ENCODE data around the gene SPEM3.

The SPEM3 gene

DNA sequence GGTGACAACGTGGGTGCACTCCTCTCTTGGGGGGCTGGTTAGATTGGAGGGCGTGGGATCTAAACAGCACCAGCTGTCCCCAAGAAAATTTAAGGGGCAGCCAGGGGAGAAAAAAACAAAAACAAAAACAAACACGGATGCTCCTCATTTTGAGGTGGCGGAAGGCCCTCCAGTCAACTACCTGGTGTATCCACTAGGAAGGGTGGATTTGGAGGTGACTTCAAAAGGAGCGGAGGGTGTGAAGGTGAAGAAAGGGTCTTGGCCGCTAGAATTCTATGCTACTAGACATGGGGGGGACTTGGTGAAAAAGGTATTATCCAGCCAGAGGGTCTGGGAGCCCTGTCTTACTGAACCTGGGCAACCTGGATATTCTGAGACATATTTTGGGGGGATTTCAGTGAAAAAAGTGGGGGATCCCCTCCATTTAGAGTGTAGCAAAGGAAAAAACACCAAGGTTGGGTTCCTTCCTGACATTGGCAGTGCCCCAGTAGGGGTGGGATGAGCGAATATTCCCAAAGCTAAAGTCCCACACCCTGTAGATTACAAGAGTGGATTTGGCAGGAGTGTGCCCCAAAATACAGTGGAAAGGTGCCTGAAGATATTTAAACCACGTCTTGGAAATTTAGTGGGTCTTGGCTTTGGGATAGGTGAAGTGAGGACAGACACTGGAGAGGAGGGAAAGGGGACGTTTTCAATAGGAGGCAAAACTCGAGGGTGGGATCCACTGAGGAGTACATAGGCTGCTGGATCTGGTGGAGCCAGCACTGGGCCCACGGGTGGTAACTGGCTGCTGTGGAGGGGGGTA is 10.2 kb downstream of the SPEM3 start:
- Histone ChIP-seq H3K27ac (ENCODE audit: low read length) (no peak overlapping the region), H3K36me3 (ENCODE audit: control insufficient read depth in 1 of 2, insufficient read depth in 2 of 2, low read length in 2 of 2) (no peaks in the 10 kb centered on the region), H3K4me1 (ENCODE audit: control insufficient read depth in 1 of 2, insufficient read depth in 2 of 2, low read length in 2 of 2) (peaks cover 8 to 51% of the 10 kb centered on the region in 2 donors), H3K27me3 (ENCODE audit: low read depth, low read length) (peaks cover 38% of the 10 kb centered on the region), H3K4me3 (ENCODE audit: low read depth in 1 of 2, low read length in 2 of 2) (peak overlapping the region in 1 of 2 donors; percentile 30), H3K9me3 (ENCODE audit: control insufficient read depth in 1 of 2, low read length in 2 of 2) (no peaks in the 10 kb centered on the region)

DNA sequence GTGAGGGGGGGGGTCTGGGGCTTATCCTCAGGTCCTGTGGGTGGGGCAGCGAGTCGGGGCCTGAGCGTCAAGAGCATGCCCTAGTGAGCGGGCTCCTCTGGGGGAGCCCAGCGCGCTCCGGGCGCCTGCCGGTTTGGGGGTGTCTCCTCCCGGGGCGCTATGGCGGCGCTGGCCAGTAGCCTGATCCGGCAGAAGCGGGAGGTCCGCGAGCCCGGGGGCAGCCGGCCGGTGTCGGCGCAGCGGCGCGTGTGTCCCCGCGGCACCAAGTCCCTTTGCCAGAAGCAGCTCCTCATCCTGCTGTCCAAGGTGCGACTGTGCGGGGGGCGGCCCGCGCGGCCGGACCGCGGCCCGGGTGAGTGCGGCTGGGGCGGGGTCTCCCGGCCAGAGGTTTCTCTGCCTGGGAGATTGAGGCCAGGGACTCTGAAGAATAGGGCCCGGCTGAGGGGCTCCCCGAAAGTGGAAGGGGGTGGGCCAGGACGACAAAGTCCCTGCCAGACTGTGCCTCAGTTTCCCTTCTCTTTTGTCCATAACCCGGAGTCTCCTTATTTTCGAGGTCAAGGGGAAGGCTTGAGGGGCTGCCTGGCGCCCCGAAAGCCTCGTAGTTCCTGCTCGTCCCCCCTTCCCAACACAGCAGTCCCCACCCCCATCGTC is 10.9 kb downstream of the SPEM3 start, which contains the start of gene FGF11:
Gene FGF11, plus strand, starts transcription at position 51 of the 651 bp plus-strand sequence. Its CDS starts 109 bp downstream, at position 160.
- H3K4me1 ChIP-seq (ENCODE audit: control insufficient read depth in 1 of 2, insufficient read depth in 2 of 2, low read length in 2 of 2), result peaks cover 8 to 51% of the 10 kb centered on the region in 2 donors
- no peaks in the 10 kb centered on the region for H3K9me3 ChIP-seq (ENCODE audit: control insufficient read depth in 1 of 2, low read length in 2 of 2)
- H3K27me3 ChIP-seq (ENCODE audit: low read depth, low read length), result peaks cover 43% of the 10 kb centered on the region
- no peak within 1 kb of the TSS for H3K27ac ChIP-seq (ENCODE audit: low read length)
- peak within 1 kb of the TSS; percentile 30 to 61 for H3K4me3 ChIP-seq (ENCODE audit: low read depth in 1 of 2, low read length in 2 of 2)
- no peaks in the 10 kb centered on the region for H3K36me3 ChIP-seq (ENCODE audit: control insufficient read depth in 1 of 2, insufficient read depth in 2 of 2, low read length in 2 of 2)

DNA sequence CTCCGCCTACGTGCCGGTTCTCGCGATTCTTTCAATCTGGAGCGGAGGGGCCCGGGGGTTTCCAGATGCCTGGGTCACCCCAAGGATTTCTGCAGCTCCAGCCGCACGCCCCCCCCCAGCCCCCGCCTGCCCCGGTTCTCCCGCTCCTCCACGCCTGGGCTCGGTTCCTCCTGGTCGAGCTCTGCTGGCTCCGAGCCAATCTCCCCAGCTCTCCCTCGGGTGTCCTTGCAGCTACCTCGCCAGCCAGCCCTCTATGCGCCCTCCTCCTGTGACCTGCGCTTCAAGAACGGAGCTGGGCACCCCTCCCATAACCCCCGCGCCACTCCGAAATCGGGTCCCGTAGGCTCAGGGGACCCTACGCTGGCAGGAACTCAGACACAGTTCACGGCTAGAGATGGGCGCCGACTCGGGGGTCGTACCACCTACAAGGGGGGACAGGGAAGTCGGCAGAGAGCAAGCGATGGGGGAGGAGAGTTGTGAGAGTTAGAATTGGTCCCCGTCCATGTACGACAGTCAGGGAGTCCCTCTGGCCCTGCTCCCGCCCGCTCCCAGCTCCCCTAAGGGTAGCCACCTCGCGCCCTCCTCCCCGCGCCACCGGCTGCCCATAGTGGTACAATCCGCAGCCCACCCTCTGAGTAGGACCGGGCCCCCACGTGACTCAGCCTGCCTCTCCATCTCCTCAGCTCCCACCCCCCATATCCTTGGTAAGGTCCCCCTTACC is 11.6 kb downstream of the SPEM3 start:
- Histone ChIP-seq H3K36me3 (ENCODE audit: control insufficient read depth in 1 of 2, insufficient read depth in 2 of 2, low read length in 2 of 2) (no peaks in the 10 kb centered on the region), H3K27ac (ENCODE audit: low read length) (no peak overlapping the region), H3K4me3 (ENCODE audit: low read depth in 1 of 2, low read length in 2 of 2) (peak overlapping the region in 1 of 2 donors; percentile 38), H3K9me3 (ENCODE audit: control insufficient read depth in 1 of 2, low read length in 2 of 2) (no peaks in the 10 kb centered on the region), H3K27me3 (ENCODE audit: low read depth, low read length) (peaks cover 42% of the 10 kb centered on the region), H3K4me1 (ENCODE audit: control insufficient read depth in 1 of 2, insufficient read depth in 2 of 2, low read length in 2 of 2) (peaks cover 8 to 50% of the 10 kb centered on the region in 2 donors)

DNA sequence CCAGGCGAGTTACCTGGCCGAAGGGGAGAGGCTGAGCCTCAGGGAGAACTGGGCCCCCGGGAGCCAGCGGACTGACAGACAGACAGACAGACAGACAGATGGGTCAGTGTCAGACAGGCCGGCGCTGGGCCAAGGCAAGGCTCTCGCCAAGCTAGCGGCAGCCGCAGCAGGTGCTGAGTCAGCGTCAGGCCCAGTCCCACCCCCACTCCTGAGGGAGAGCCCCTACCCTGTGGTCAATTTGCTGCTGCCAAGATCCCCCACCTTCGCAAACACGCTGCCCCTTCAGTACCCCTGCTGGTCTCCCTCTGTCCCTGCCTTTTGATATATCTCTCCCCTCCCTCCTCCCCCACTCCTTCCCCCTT is 12.2 kb downstream of the SPEM3 start:
- no peaks in the 10 kb centered on the region for H3K9me3 ChIP-seq (ENCODE audit: control insufficient read depth in 1 of 2, low read length in 2 of 2)
- peaks cover 4 to 52% of the 10 kb centered on the region in 2 donors for H3K4me1 ChIP-seq (ENCODE audit: control insufficient read depth in 1 of 2, insufficient read depth in 2 of 2, low read length in 2 of 2)
- H3K4me3 ChIP-seq (ENCODE audit: low read depth in 1 of 2, low read length in 2 of 2), result no peak overlapping the region
- H3K27me3 ChIP-seq (ENCODE audit: low read depth, low read length), result peaks cover 41% of the 10 kb centered on the region
- H3K27ac ChIP-seq (ENCODE audit: low read length), result no peak overlapping the region
- H3K36me3 ChIP-seq (ENCODE audit: control insufficient read depth in 1 of 2, insufficient read depth in 2 of 2, low read length in 2 of 2), result no peaks in the 10 kb centered on the region

DNA sequence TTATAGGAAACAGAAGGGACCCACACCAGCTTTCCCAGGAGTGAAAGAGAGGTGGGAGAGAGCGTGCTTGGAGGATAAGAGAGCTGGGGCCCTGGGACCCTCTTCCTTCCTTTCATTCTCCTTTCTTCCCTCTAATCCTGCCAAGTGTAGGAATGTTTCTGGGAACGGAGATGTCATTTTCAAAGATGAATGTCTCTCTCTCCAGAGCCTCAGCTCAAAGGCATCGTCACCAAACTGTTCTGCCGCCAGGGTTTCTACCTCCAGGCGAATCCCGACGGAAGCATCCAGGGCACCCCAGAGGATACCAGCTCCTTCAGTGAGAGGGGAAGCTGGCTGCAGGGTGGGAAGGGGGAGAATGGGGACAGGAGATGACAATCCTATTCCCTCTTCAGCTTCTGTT is 12.6 kb downstream of the SPEM3 start:
- Histone ChIP-seq H3K27me3 (ENCODE audit: low read depth, low read length) (peaks cover 45% of the 10 kb centered on the region), H3K4me3 (ENCODE audit: low read depth in 1 of 2, low read length in 2 of 2) (no peak overlapping the region), H3K9me3 (ENCODE audit: control insufficient read depth in 1 of 2, low read length in 2 of 2) (no peaks in the 10 kb centered on the region), H3K36me3 (ENCODE audit: control insufficient read depth in 1 of 2, insufficient read depth in 2 of 2, low read length in 2 of 2) (no peaks in the 10 kb centered on the region), H3K27ac (ENCODE audit: low read length) (no peak overlapping the region), H3K4me1 (ENCODE audit: control insufficient read depth in 1 of 2, insufficient read depth in 2 of 2, low read length in 2 of 2) (peaks cover 4 to 50% of the 10 kb centered on the region in 2 donors)

DNA sequence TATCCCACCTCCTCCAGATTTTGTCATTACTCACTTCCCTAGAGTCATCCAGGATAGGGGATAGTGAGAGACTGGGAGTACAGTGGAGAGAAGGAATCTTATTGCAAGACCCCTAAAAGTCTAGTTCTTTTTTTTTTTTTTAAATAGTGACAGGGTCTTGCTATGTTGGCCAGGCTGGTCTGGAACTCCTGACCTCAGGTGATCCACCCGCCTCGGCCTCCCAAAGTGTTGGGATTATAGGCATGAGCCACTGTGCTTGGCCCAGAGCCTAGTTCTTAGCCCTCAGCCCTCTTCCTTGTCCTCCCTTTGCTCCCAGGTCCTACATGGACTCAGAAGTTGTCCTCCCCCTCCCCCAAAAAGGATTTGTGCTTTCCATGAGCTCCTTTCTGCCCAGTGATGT is 13.5 kb downstream of the SPEM3 start:
- Histone ChIP-seq H3K4me3 (ENCODE audit: low read depth in 1 of 2, low read length in 2 of 2) (no peak overlapping the region), H3K27me3 (ENCODE audit: low read depth, low read length) (peaks cover 53% of the 10 kb centered on the region), H3K9me3 (ENCODE audit: control insufficient read depth in 1 of 2, low read length in 2 of 2) (no peaks in the 10 kb centered on the region), H3K4me1 (ENCODE audit: control insufficient read depth in 1 of 2, insufficient read depth in 2 of 2, low read length in 2 of 2) (peaks cover 4 to 46% of the 10 kb centered on the region in 2 donors), H3K27ac (ENCODE audit: low read length) (no peak overlapping the region), H3K36me3 (ENCODE audit: control insufficient read depth in 1 of 2, insufficient read depth in 2 of 2, low read length in 2 of 2) (no peaks in the 10 kb centered on the region)

DNA sequence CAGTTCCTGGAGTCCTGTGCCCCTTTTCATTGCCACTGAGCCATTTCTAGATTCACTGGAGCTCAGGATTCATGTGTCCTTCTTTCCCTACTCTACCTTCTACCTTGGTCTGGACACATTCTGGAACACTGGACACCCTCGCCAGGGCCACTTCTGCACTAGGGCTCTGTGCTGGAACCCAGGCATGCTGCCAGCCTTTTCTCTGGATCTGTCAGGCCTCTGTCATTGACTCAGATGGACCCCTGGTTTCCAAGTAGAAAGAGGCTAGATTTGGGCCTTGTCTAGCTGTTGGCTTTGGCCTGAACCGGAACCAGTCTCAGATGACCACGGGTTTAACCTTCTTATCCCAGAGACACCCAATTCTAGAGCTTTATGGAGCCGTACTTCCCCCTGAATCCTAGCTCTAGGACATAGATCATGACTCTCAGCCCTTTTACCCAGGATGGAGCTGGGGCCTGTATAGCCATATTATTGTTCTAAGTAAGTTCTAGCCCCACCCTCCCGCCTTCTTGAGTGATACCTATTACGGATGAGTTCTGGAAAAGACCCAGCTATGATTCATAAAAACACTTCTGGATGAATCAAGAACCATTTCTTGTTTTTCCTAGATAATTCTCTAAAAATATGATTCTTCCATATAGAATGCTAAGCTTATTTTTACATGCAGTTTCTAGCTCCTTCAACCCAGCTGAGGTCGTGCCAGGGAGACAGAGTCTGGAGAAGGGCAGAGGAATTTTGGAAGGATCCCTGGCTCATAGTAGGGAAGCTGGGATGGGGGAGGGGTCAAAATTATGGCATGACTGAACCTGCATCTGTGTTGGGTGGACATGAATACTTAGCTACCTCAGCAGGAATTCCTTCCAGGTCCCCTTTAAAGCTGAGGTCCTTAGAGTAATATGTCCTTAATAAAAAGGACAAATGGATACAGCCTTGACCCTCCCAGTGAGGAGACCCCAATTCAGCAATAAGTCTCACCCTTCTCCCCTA is 15.1 kb downstream of the SPEM3 start:
- no peak overlapping the region for H3K4me3 ChIP-seq (ENCODE audit: low read depth in 1 of 2, low read length in 2 of 2)
- H3K4me1 ChIP-seq (ENCODE audit: control insufficient read depth in 1 of 2, insufficient read depth in 2 of 2, low read length in 2 of 2), result peaks cover 0 to 32% of the 10 kb centered on the region in 2 donors
- no peaks in the 10 kb centered on the region for H3K9me3 ChIP-seq (ENCODE audit: control insufficient read depth in 1 of 2, low read length in 2 of 2)
- no peaks in the 10 kb centered on the region for H3K36me3 ChIP-seq (ENCODE audit: control insufficient read depth in 1 of 2, insufficient read depth in 2 of 2, low read length in 2 of 2)
- peaks cover 53% of the 10 kb centered on the region for H3K27me3 ChIP-seq (ENCODE audit: low read depth, low read length)
- no peak overlapping the region for H3K27ac ChIP-seq (ENCODE audit: low read length)

DNA sequence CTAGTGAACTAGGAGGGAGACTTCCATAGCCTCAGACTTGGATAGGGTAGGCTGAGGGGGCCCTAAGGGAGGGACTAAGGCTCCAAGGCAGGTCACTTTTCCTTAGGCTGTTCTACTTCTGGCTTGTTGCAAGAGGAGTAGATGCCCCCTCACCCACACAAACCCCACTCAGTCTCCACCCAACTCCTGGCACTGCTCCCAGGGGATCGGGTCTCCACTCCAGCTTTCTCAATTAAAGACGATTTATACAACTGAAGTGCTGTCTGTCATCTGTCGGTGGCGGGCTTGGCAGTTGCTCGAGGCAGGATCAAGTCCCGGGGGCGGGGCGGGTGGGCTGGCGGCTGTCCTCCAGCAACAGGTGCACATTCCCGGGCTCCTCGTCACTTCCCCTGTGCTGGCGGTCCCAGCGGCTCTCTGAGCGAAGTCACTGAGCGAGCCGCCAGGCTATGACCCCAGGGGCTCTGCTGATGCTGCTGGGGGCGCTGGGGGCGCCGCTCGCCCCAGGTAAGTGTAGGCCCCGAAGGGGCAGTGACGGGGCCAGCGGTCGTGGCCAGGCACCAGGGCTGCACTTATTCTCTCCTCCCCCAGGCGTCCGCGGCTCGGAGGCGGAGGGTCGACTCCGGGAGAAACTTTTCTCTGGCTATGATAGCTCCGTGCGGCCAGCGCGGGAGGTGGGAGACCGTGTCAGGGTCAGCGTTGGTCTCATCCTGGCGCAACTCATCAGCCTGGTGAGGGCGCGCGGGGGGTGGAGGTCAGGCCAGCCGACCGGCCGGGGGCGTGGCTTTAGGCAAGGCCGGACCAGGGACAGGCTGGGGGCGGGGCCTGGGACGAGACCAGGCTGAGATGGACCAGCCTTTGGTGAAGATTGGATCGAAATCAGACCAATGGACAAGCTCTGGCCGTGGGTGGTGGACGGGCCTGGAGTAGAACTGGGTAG is 16.3 kb downstream of the SPEM3 start, which contains the start of gene CHRNB1:
Gene CHRNB1, plus strand, starts transcription at position 380 of the 937 bp plus-strand sequence. Its CDS starts 67 bp downstream, at position 447.
- no peaks in the 10 kb centered on the region for H3K9me3 ChIP-seq (ENCODE audit: control insufficient read depth in 1 of 2, low read length in 2 of 2)
- H3K27me3 ChIP-seq (ENCODE audit: low read depth, low read length), result peaks cover 41% of the 10 kb centered on the region
- H3K36me3 ChIP-seq (ENCODE audit: control insufficient read depth in 1 of 2, insufficient read depth in 2 of 2, low read length in 2 of 2), result no peaks in the 10 kb centered on the region
- H3K4me1 ChIP-seq (ENCODE audit: control insufficient read depth in 1 of 2, insufficient read depth in 2 of 2, low read length in 2 of 2), result peaks cover 0 to 26% of the 10 kb centered on the region in 2 donors
- peak within 1 kb of the TSS; percentile 26 to 55 for H3K4me3 ChIP-seq (ENCODE audit: low read depth in 1 of 2, low read length in 2 of 2)
- H3K27ac ChIP-seq (ENCODE audit: low read length), result no peak within 1 kb of the TSS

DNA sequence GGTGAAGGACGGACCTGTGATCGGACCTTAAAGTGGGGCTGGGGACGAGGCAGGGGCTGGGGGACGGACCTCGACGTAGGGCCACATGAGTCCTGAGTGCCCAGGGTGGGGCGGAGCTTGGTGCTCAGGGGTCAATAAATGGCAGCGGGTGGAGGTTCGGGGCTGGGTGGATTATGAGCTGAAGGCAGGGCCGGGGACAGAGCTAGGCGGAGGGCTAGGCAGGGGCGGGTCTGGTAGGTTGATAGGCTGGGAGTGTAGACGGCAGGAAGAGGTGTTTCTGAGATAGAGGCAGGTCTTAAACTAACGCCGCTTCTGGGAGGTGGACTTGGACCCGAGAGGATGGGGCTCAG is 16.9 kb downstream of the SPEM3 start:
- no peaks in the 10 kb centered on the region for H3K36me3 ChIP-seq (ENCODE audit: control insufficient read depth in 1 of 2, insufficient read depth in 2 of 2, low read length in 2 of 2)

DNA sequence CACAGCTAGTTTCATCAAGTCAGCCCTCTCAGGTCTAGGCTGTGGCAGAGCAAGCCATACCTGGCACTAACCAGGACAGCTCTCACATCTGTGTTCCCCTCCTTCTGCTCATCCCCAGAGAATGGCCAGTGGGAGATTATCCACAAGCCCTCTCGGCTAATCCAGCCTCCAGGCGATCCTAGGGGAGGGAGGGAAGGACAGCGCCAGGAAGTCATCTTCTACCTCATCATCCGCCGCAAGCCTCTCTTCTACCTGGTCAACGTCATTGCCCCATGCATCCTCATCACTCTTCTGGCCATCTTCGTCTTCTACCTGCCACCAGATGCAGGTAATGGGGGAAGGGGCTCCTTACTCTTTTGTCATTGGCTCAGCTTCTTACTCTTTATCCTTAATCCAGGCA is 19.8 kb downstream of the SPEM3 start:
- no peaks in the 10 kb centered on the region for H3K36me3 ChIP-seq (ENCODE audit: control insufficient read depth in 1 of 2, insufficient read depth in 2 of 2, low read length in 2 of 2)
- H3K4me3 ChIP-seq (ENCODE audit: low read depth in 1 of 2, low read length in 2 of 2), result no peak overlapping the region
- H3K27ac ChIP-seq (ENCODE audit: low read length), result no peak overlapping the region
- H3K9me3 ChIP-seq (ENCODE audit: control insufficient read depth in 1 of 2, low read length in 2 of 2), result no peaks in the 10 kb centered on the region
- peaks cover 0 to 17% of the 10 kb centered on the region in 2 donors for H3K4me1 ChIP-seq (ENCODE audit: control insufficient read depth in 1 of 2, insufficient read depth in 2 of 2, low read length in 2 of 2)
- H3K27me3 ChIP-seq (ENCODE audit: low read depth, low read length), result peaks cover 25% of the 10 kb centered on the region

More for the DNA sequence above, 16.9 kb downstream of the SPEM3 start:
- H3K27me3 ChIP-seq (ENCODE audit: low read depth, low read length), result peaks cover 35% of the 10 kb centered on the region
- no peak overlapping the region for H3K27ac ChIP-seq (ENCODE audit: low read length)
- no peaks in the 10 kb centered on the region for H3K9me3 ChIP-seq (ENCODE audit: control insufficient read depth in 1 of 2, low read length in 2 of 2)
- H3K4me3 ChIP-seq (ENCODE audit: low read depth in 1 of 2, low read length in 2 of 2), result peak overlapping the region; percentile 26 to 55
- H3K4me1 ChIP-seq (ENCODE audit: control insufficient read depth in 1 of 2, insufficient read depth in 2 of 2, low read length in 2 of 2), result peaks cover 0 to 20% of the 10 kb centered on the region in 2 donors
